Keratinocyte (primary cell): ENCODE data around the gene CLEC6A. TPM values are rescaled to one million over a fixed set of nuclear protein-coding genes. Genes with fewer than 3 reads are reported as not detected.

Experiments
- DNase-seq: peaks from one replicate; pipeline ENCODE4 v3.0.0-alpha.2; 2011; ENCODE audit warnings: low read depth, missing footprints, low spot score
- FAIRE-seq: peaks from 2 replicates; lab custom pipeline; 2011; peaks lifted over from hg19 to GRCh38; lab: Jason Lieb, UNC
- H2AFZ ChIP-seq: 2 replicates; pipeline ENCODE4 v1.6.0; 2012; ENCODE audit warnings: low read length, control low read depth, inconsistent platforms; ENCODE audit not compliant: control insufficient read depth
- H3K27ac ChIP-seq: 2 replicates; pipeline ENCODE4 v1.5.1; 2011; ENCODE audit warnings: low read length; ENCODE audit not compliant: control insufficient read depth, insufficient read depth
- H3K27me3 ChIP-seq: 3 replicates; pipeline ENCODE4 v1.6.0; 2011; ENCODE audit warnings: low read length; ENCODE audit not compliant: control insufficient read depth, insufficient read depth; ENCODE audit errors: extremely low read depth
- H3K36me3 ChIP-seq, 2 experiments: 2 replicates in 1 of 2; 3 replicates in 1 of 2; pipeline ENCODE4 v1.5.1; 2011; ENCODE audit warnings: low read length in 2 of 2, mild to moderate bottlenecking in 1 of 2; ENCODE audit not compliant: control insufficient read depth in 2 of 2, insufficient read depth in 2 of 2; ENCODE audit errors: extremely low read depth in 1 of 2
- H3K4me1 ChIP-seq: 3 replicates; pipeline ENCODE4 v1.5.1; 2011; ENCODE audit warnings: low read length; ENCODE audit not compliant: control insufficient read depth, insufficient read depth; ENCODE audit errors: extremely low read depth
- H3K4me2 ChIP-seq: 3 replicates; pipeline ENCODE4 v1.6.0; 2011; ENCODE audit warnings: low read depth, low read length; ENCODE audit not compliant: control insufficient read depth, insufficient read depth; ENCODE audit errors: extremely low read depth
- H3K4me3 ChIP-seq, 3 experiments: fragments of 200-600 bp in 1 of 3; sonication (generic) in 1 of 3; 2 replicates in 2 of 3; 3 replicates in 1 of 3; pipeline ENCODE4 v1.5.1; 2011 to 2016; ENCODE audit warnings: low read length in 3 of 3, mild to moderate bottlenecking in 3 of 3, control low read depth in 2 of 3, inconsistent platforms in 1 of 3, low read depth in 1 of 3, mixed read lengths in 1 of 3, mixed run types in 1 of 3, moderate library complexity in 1 of 3; ENCODE audit not compliant: control insufficient read depth in 2 of 3, insufficient read depth in 2 of 3; ENCODE audit errors: extremely low read depth in 1 of 3
- H3K79me2 ChIP-seq: 2 replicates; pipeline ENCODE4 v1.6.0; 2012; ENCODE audit warnings: low read length; ENCODE audit not compliant: control insufficient read depth, insufficient read depth
- H3K9ac ChIP-seq: 3 replicates; pipeline ENCODE4 v1.6.0; 2011; ENCODE audit warnings: low read length; ENCODE audit not compliant: control insufficient read depth, insufficient read depth; ENCODE audit errors: extremely low read depth
- H3K9me1 ChIP-seq: 3 replicates; pipeline ENCODE4 v1.6.0; 2011; ENCODE audit warnings: low read length; ENCODE audit not compliant: control insufficient read depth, insufficient read depth; ENCODE audit errors: extremely low read depth
- H3K9me3 ChIP-seq: 2 replicates; pipeline ENCODE4 v1.5.1; 2012; ENCODE audit warnings: low read depth, low read length; ENCODE audit not compliant: control insufficient read depth
- H4K20me1 ChIP-seq: 3 replicates; pipeline ENCODE4 v1.6.0; 2011; ENCODE audit warnings: low read length; ENCODE audit not compliant: control insufficient read depth, insufficient read depth; ENCODE audit errors: extremely low read depth
- CTCF ChIP-seq, 3 experiments: IDR thresholded peaks in 1 of 3; conservative IDR thresholded peaks in 1 of 3; optimal IDR thresholded peaks in 1 of 3; 2 replicates in 2 of 3; 3 replicates in 1 of 3; pipeline versions ENCODE3 to v1.5.1; 2011; ENCODE audit warnings: low read length in 3 of 3, mild to moderate bottlenecking in 3 of 3, moderate library complexity in 2 of 3, control low read depth in 1 of 3, inconsistent platforms in 1 of 3; ENCODE audit not compliant: insufficient read depth in 2 of 3; ENCODE audit errors: extremely low read depth in 1 of 3
- EZH2 ChIP-seq: IDR thresholded peaks from one replicate; pipeline ENCODE4 v1.6.1; 2012; ENCODE audit warnings: inconsistent platforms, mild to moderate bottlenecking, low read length, moderate library complexity
- dilution Hi-C: fragments of 300-500 bp; cut with MboI; formaldehyde crosslinking; loops from one replicate; pipeline ENCODE4 v1.7.0; 2020; ENCODE audit warnings: low sequenced_read_pairs; ENCODE audit not compliant: extremely low pct_ligation_motif_present
- polyA plus RNA-seq, 5 experiments: library from polyadenylated mRNA; depleted of rRNA in 3 of 5; stranded (reverse) in 3 of 5; stranded (forward) in 1 of 5; unstranded in 1 of 5; fragments of >200 nt; gene quantifications; 1 replicate in 1 of 5; 2 replicates in 3 of 5; 3 replicates in 1 of 5; pipeline versions ENCODE4 v1.2.1 to v1.2.3, GENCODE V29; 2011 to 2012; ENCODE audit warnings: missing spikeins in 2 of 5, low read depth in 1 of 5, low replicate concordance in 1 of 5

CLEC6A gene
- polyA plus RNA-seq, 1 donor (not counting 4 experiments of a cell fraction or from before 2014, with no cell fraction given) = not detected

GRCh38 chr12:8466241-8466640 is 10.5 kb downstream of the CLEC6A start:
- Histone ChIP-seq H3K9me3 (no peaks in the 10 kb centered on the region), H3K4me2 (no peak overlapping the region), H3K9me1 (no peaks in the 10 kb centered on the region), H3K4me1 (no peaks in the 10 kb centered on the region), H3K79me2 (no peaks in the 10 kb centered on the region), H3K9ac (no peak overlapping the region), H3K27me3 (no peaks in the 10 kb centered on the region), H4K20me1 (no peaks in the 10 kb centered on the region), H3K4me3 (no peak overlapping the region), H2AFZ (no peak overlapping the region), H3K36me3 (no peaks in the 10 kb centered on the region), H3K27ac (no peak overlapping the region)
- FAIRE-seq (no peak), DNase-seq (no peak)
- TF ChIP-seq CTCF (optimal IDR thresholded peaks at IDR 0.05 in 1 of 3, IDR thresholded peaks at IDR 0.05 in 1 of 3, conservative IDR thresholded peaks at IDR 0.05 in 1 of 3; ENCODE audit: extremely low read depth in 1 of 3, insufficient read depth in 2 of 3, low read length in 3 of 3) (no peak), EZH2 (no peak)
- dilution Hi-C loops = no loop called here

- Histone ChIP-seq H3K27ac (no peak overlapping the region), H3K36me3 (no peaks in the 10 kb centered on the region), H3K9ac (no peak overlapping the region), H3K4me2 (no peak overlapping the region), H3K9me1 (no peaks in the 10 kb centered on the region), H3K27me3 (no peaks in the 10 kb centered on the region), H4K20me1 (no peaks in the 10 kb centered on the region), H3K9me3 (no peaks in the 10 kb centered on the region), H3K4me1 (no peaks in the 10 kb centered on the region), H3K4me3 (no peak overlapping the region), H3K79me2 (no peaks in the 10 kb centered on the region), H2AFZ (no peak overlapping the region)
- FAIRE-seq = no peak
- no peak for TF ChIP-seq EZH2
- TF ChIP-seq CTCF (optimal IDR thresholded peaks at IDR 0.05 in 1 of 3, IDR thresholded peaks at IDR 0.05 in 1 of 3, conservative IDR thresholded peaks at IDR 0.05 in 1 of 3; ENCODE audit: extremely low read depth in 1 of 3, insufficient read depth in 2 of 3, low read length in 3 of 3) = no peak
- dilution Hi-C loops = no loop called here
- DNase-seq = no peak
These were observed 15.3 kb downstream of the CLEC6A start for GRCh38 chr12:8471090-8471489.
